CD14-positive monocyte (primary cell): Measurements from ENCODE around the gene PHC2. TPM values are rescaled to one million over a fixed set of nuclear protein-coding genes. Genes with fewer than 3 reads are reported as not detected.

Experiments
- DNase-seq, 3 donors: peaks; one replicate each; pipeline ENCODE4 v3.0.0-alpha.2; 2011 to 2022
- H2AFZ ChIP-seq: 2 replicates; pipeline ENCODE4 v1.6.0; 2012; ENCODE audit warnings: mild to moderate bottlenecking, low read depth, low read length, inconsistent platforms; ENCODE audit not compliant: insufficient read depth, poor library complexity, severe bottlenecking
- H3K27ac ChIP-seq, 2 donors: 1 replicate in 1 of 2; 2 replicates in 1 of 2; pipeline ENCODE4 v1.5.1; 2012 to 2013; ENCODE audit warnings: low read length in 2 of 2, control low read depth in 1 of 2, inconsistent platforms in 1 of 2, low read depth in 1 of 2, mild to moderate bottlenecking in 1 of 2
- H3K27me3 ChIP-seq, 2 donors: one replicate each; pipeline versions ENCODE4 v1.6.0 to v1.6.1; 2011 to 2013; ENCODE audit warnings: low read length in 2 of 2; ENCODE audit not compliant: control insufficient read depth in 2 of 2, insufficient read depth in 2 of 2
- H3K36me3 ChIP-seq, 2 donors: replicated peaks in 1 of 2; 1 replicate in 1 of 2; 2 replicates in 1 of 2; pipeline versions ENCODE4 v1.5.1 to v1.6.1; 2012 to 2013; ENCODE audit warnings: low read length in 2 of 2, control low read depth in 1 of 2, inconsistent platforms in 1 of 2, mild to moderate bottlenecking in 1 of 2; ENCODE audit not compliant: insufficient read depth in 2 of 2, control insufficient read depth in 1 of 2
- H3K4me1 ChIP-seq, 2 donors: 1 replicate in 1 of 2; 2 replicates in 1 of 2; pipeline versions ENCODE4 v1.5.1 to v1.6.1; 2012 to 2013; ENCODE audit warnings: low read length in 2 of 2, control low read depth in 1 of 2, inconsistent platforms in 1 of 2, mild to moderate bottlenecking in 1 of 2, moderate library complexity in 1 of 2; ENCODE audit not compliant: insufficient read depth in 2 of 2, control insufficient read depth in 1 of 2
- H3K4me2 ChIP-seq: replicated peaks from 2 replicates; pipeline ENCODE3; 2012; ENCODE audit warnings: low read length, moderate library complexity, mild to moderate bottlenecking; ENCODE audit not compliant: poor library complexity, severe bottlenecking; ENCODE audit errors: extremely low read depth
- H3K4me3 ChIP-seq, 3 experiments: fragments of 200-600 bp in 1 of 3; sonication (generic) in 1 of 3; replicated peaks in 1 of 3; 1 replicate in 2 of 3; 2 replicates in 1 of 3; pipeline ENCODE4 v1.5.1; 2011 to 2013; ENCODE audit warnings: low read length in 3 of 3, mild to moderate bottlenecking in 3 of 3, control low read depth in 2 of 3, low read depth in 2 of 3, inconsistent platforms in 1 of 3, moderate library complexity in 1 of 3
- H3K79me2 ChIP-seq: 2 replicates; pipeline ENCODE4 v1.6.0; 2012; ENCODE audit warnings: mild to moderate bottlenecking, control low read depth, inconsistent platforms, low read length, moderate library complexity; ENCODE audit not compliant: insufficient read depth
- H3K9ac ChIP-seq: 2 replicates; pipeline ENCODE4 v1.6.0; 2017; ENCODE audit warnings: low read length, mild to moderate bottlenecking; ENCODE audit not compliant: insufficient read depth, poor library complexity, severe bottlenecking
- H3K9me3 ChIP-seq, 2 donors: replicated peaks in 1 of 2; 1 replicate in 1 of 2; 2 replicates in 1 of 2; pipeline versions ENCODE4 v1.5.1 to v1.6.1; 2012 to 2013; ENCODE audit warnings: low read length in 2 of 2, control low read depth in 1 of 2; ENCODE audit not compliant: control insufficient read depth in 1 of 2, insufficient read depth in 1 of 2
- H4K20me1 ChIP-seq: 2 replicates; pipeline ENCODE4 v1.6.0; 2012; ENCODE audit warnings: mild to moderate bottlenecking, low read length, control low read depth, moderate library complexity; ENCODE audit not compliant: insufficient read depth
- H3K27ac Mint-ChIP-seq, 7 donors: one replicate each; pipeline ENCODE4 v1.8.0; 2020; ENCODE audit warnings: mild to moderate bottlenecking in 7 of 7, mixed read lengths in 7 of 7, moderate library complexity in 6 of 7, inconsistent platforms in 2 of 7
- H3K27me3 Mint-ChIP-seq, 3 donors: one replicate each; pipeline ENCODE4 v1.8.0; 2021 to 2022; ENCODE audit warnings: low read depth in 3 of 3, mild to moderate bottlenecking in 3 of 3, mixed read lengths in 3 of 3, moderate library complexity in 3 of 3, inconsistent platforms in 1 of 3
- H3K36me3 Mint-ChIP-seq, 2 donors: one replicate each; pipeline ENCODE4 v1.8.0; 2020; ENCODE audit warnings: mixed read lengths in 2 of 2, inconsistent platforms in 1 of 2, mild to moderate bottlenecking in 1 of 2
- H3K4me1 Mint-ChIP-seq: one replicate; pipeline ENCODE4 v1.8.0; 2020; ENCODE audit warnings: mild to moderate bottlenecking, mixed read lengths
- H3K4me3 Mint-ChIP-seq, 2 donors: one replicate each; pipeline ENCODE4 v1.8.0; 2020; ENCODE audit warnings: mild to moderate bottlenecking in 2 of 2, mixed read lengths in 2 of 2, moderate library complexity in 1 of 2
- H3K9me3 Mint-ChIP-seq, 7 donors: one replicate each; pipeline ENCODE4 v1.8.0; 2020 to 2022; ENCODE audit warnings: mixed read lengths in 7 of 7, mild to moderate bottlenecking in 6 of 7, moderate library complexity in 6 of 7, inconsistent platforms in 2 of 7
- CTCF ChIP-seq: fragments of 200-600 bp; IDR thresholded peaks from one replicate; pipeline ENCODE4 v1.8.0; 2022; ENCODE audit warnings: antibody characterized with exemption, mild to moderate bottlenecking
- WGBS: methylation state at CpG from one replicate; pipeline ENCODE4 v1.1.5; 2013; ENCODE audit warnings: missing lambda C conversion rate; ENCODE audit not compliant: insufficient coverage; 5-methylcytosine and 5-hydroxymethylcytosine counted together
- intact Hi-C, 2 donors: fragments of 100-400 bp; cut with micrococcal nuclease; formaldehyde crosslinking; loops; one replicate each; pipeline versions ENCODE4 v1.15.0 to v1.15.1; 2023
- polyA plus RNA-seq, 3 donors: library from polyadenylated mRNA; depleted of rRNA in 1 of 3; unstranded in 2 of 3; stranded (reverse) in 1 of 3; fragments of 300-500 nt in 2 of 3; fragments of >200 nt in 1 of 3; fragmentation: Illumina TruSeq in 2 of 3; gene quantifications; 1 replicate in 2 of 3; 2 replicates in 1 of 3; pipeline ENCODE4 v1.2.3, GENCODE V29; 2012 to 2021

The PHC2 gene
- polyA plus RNA-seq, 3 donors, result 18.9 to 85.3 (median 53.1) TPM

- H3K36me3 Mint-ChIP-seq, result peaks cover 27% of the 10 kb centered on the region in 2 donors
Measured at GRCh38 chr1:33370827-33371226, 60.1 kb downstream of the PHC2 start.

GRCh38 chr1:33370301-33370700 lies 60.6 kb downstream of the PHC2 start:
- intact Hi-C loops, result no loop called here
- Mint-ChIP-seq H3K36me3 (peaks cover 26 to 29% of the 10 kb centered on the region in 2 donors), H3K4me3 (no peak overlapping the region), H3K4me1 (peaks cover 16% of the 10 kb centered on the region), H3K27me3 (peaks cover 0 to 6% (median 4%) of the 10 kb centered on the region in 3 donors), H3K27ac (peak overlapping the region in 1 of 7 donors; percentile 5), H3K9me3 (no peaks in the 10 kb centered on the region)
- TF ChIP-seq CTCF, result no peak
- no peak for DNase-seq
- no peaks in the 10 kb centered on the region for H3K9me3 ChIP-seq
- H2AFZ ChIP-seq, result no peak overlapping the region
- no peaks in the 10 kb centered on the region for H3K79me2 ChIP-seq
- H4K20me1 ChIP-seq, result no peaks in the 10 kb centered on the region
- no peak overlapping the region for H3K4me2 ChIP-seq
- no peak overlapping the region for H3K9ac ChIP-seq
- H3K4me3 ChIP-seq, result no peak overlapping the region
- H3K27ac ChIP-seq, result no peak overlapping the region
- H3K4me1 ChIP-seq, result peaks cover 12 to 13% of the 10 kb centered on the region in 2 donors
- 77% methylated on average over 3 of the region's 4 CpGs for WGBS
- peaks cover 0 to 2% of the 10 kb centered on the region in 2 donors for H3K36me3 ChIP-seq
- no peaks in the 10 kb centered on the region for H3K27me3 ChIP-seq

More at GRCh38 chr1:33370827-33371226, 60.1 kb downstream of the PHC2 start:
- no peaks in the 10 kb centered on the region for H3K79me2 ChIP-seq
- H3K9me3 ChIP-seq, result no peaks in the 10 kb centered on the region
- intact Hi-C loops, result no loop called here
- H3K27me3 ChIP-seq, result no peaks in the 10 kb centered on the region
- no peak overlapping the region for H2AFZ ChIP-seq
- no peak overlapping the region for H3K4me3 ChIP-seq
- Mint-ChIP-seq H3K9me3 (no peaks in the 10 kb centered on the region), H3K27me3 (peaks cover 0 to 6% (median 4%) of the 10 kb centered on the region in 3 donors), H3K4me1 (peaks cover 16% of the 10 kb centered on the region), H3K4me3 (no peak overlapping the region), H3K27ac (no peak overlapping the region)
- H3K4me1 ChIP-seq, result peaks cover 12 to 13% of the 10 kb centered on the region in 2 donors
- H3K9ac ChIP-seq, result no peak overlapping the region
- H3K36me3 ChIP-seq, result peaks cover 0 to 2% of the 10 kb centered on the region in 2 donors
- DNase-seq, result no peak
- WGBS, result 100% methylated on average over 2 of the region's 5 CpGs
- no peak overlapping the region for H3K4me2 ChIP-seq
- H3K27ac ChIP-seq, result no peak overlapping the region
- TF ChIP-seq CTCF, result no peak
- no peaks in the 10 kb centered on the region for H4K20me1 ChIP-seq
